Stimulated activated CD8-positive, alpha-beta memory T cell treated with anti-CD3 and anti-CD28 coated beads, Interleukin-4, amount 100 ng/mL, for 4 hours (primary cell): Measurements from ENCODE around the gene MASP1.
"Not testable (repeated sequence)": the region's sequence is repeated elsewhere in the genome, so short reads cannot be mapped to it uniquely, and the experiment has no call there.

Experiments used
- DNase-seq, 2 donors: peaks; one replicate each; pipeline ENCODE4 v3.0.0-alpha.2; 2020; ENCODE audit warnings: low read depth in 2 of 2, low spot score in 1 of 2

Gene MASP1

GRCh38 chr3:187265461-187265955, 26.0 kb downstream of the MASP1 start:
- DNase-seq: no peak

GRCh38 chr3:187264911-187265310, 26.6 kb downstream of the MASP1 start:
- DNase-seq: no peak

- DNase-seq: no peak
Measured at GRCh38 chr3:187264021-187264420, 27.5 kb downstream of the MASP1 start.

- no peak for DNase-seq
Measured at GRCh38 chr3:187263270-187263669, 28.3 kb downstream of the MASP1 start.

- no peak for DNase-seq
Measured at GRCh38 chr3:187262360-187262759, 29.2 kb downstream of the MASP1 start.

- no peak for DNase-seq
Measured at GRCh38 chr3:187261541-187261969, 30.0 kb downstream of the MASP1 start.

- DNase-seq: no peak
Measured at GRCh38 chr3:187259171-187259570, 32.4 kb downstream of the MASP1 start.

GRCh38 chr3:187257992-187258692, 33.4 kb downstream of the MASP1 start:
- no peak for DNase-seq

- no peak for DNase-seq
Measured at GRCh38 chr3:187257471-187257870, 34.1 kb downstream of the MASP1 start.

- no peak for DNase-seq
Measured at GRCh38 chr3:187256051-187256616, 35.4 kb downstream of the MASP1 start.

GRCh38 chr3:187255314-187255713, 36.2 kb downstream of the MASP1 start:
- DNase-seq: no peak

GRCh38 chr3:187252311-187252710, 39.2 kb downstream of the MASP1 start:
- DNase-seq: no peak

GRCh38 chr3:187251599-187251998, 39.9 kb downstream of the MASP1 start:
- no peak for DNase-seq

GRCh38 chr3:187247398-187247797, 44.1 kb downstream of the MASP1 start:
- DNase-seq: no peak

- DNase-seq: no peak
Measured at GRCh38 chr3:187243933-187244524, 47.5 kb downstream of the MASP1 start.

GRCh38 chr3:187242900-187243299, 48.6 kb downstream of the MASP1 start:
- no peak for DNase-seq

- no peak for DNase-seq
Measured at GRCh38 chr3:187242435-187242834, 49.1 kb downstream of the MASP1 start.

- DNase-seq: not testable (repeated sequence)
Measured at GRCh38 chr3:187238835-187239234, 52.7 kb downstream of the MASP1 start.

- no peak for DNase-seq
Measured at GRCh38 chr3:187238239-187238638, 53.3 kb downstream of the MASP1 start.

GRCh38 chr3:187237741-187238140, 53.8 kb downstream of the MASP1 start:
- DNase-seq: no peak

- no peak for DNase-seq
Measured at GRCh38 chr3:187236962-187237361, 54.6 kb downstream of the MASP1 start.

- DNase-seq: no peak
Measured at GRCh38 chr3:187230011-187230410, 61.5 kb downstream of the MASP1 start.
